ENCODE results near the gene WDR54. TPM values are rescaled to one million over a fixed set of nuclear protein-coding genes. Genes with fewer than 3 reads are reported as not detected.
"Not testable (repeated sequence)": the region's sequence is repeated elsewhere in the genome, so short reads cannot be mapped to it uniquely, and the experiment has no call there.

Gene WDR54
- polyA plus RNA-seq, 3 donors = 7.1 to 11.7 (median 7.9) TPM

DNA sequence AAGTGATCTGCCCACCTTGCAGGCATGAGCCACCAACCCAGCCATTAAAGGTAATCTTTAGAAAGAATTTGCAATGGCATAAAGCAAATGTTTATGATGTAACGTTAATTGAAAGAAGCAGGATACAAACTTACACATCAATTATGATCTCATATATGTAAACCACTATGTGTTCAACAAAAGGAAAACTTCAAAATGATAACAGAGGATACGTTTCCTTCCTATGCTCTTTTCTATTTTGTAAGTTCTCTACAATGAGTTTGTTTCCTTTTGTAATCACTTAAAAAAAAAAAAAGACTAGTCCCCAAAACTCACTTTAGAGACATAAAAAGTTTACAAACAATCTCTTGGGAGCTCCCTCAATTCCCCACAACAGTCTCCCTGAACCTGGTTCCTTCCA, 1.5 kb upstream of the WDR54 start:
- Histone ChIP-seq H3K27me3 (ENCODE audit: control insufficient read depth in 2 of 2, insufficient read depth in 2 of 2, low read length in 2 of 2) (peaks cover 0 to 11% of the 10 kb centered on the region in 2 donors), H3K4me1 (ENCODE audit: control insufficient read depth in 1 of 2, insufficient read depth in 2 of 2, low read length in 2 of 2) (peaks cover 41 to 47% of the 10 kb centered on the region in 2 donors), H3K9me3 (replicated peaks in 1 of 2; ENCODE audit: control insufficient read depth in 1 of 2, insufficient read depth in 1 of 2, low read length in 2 of 2) (no peaks in the 10 kb centered on the region), H3K27ac (ENCODE audit: low read depth in 1 of 2, low read length in 2 of 2) (no peak overlapping the region), H3K36me3 (replicated peaks in 1 of 2; ENCODE audit: control insufficient read depth in 1 of 2, insufficient read depth in 2 of 2, low read length in 2 of 2) (no peaks in the 10 kb centered on the region), H2AFZ (ENCODE audit: insufficient read depth, low read depth, low read length, poor library complexity, severe bottlenecking) (peak overlapping the region; percentile 6), H3K9ac (ENCODE audit: insufficient read depth, low read length, poor library complexity, severe bottlenecking) (no peak overlapping the region), H3K4me3 (replicated peaks in 1 of 3; ENCODE audit: low read depth in 2 of 3, low read length in 3 of 3) (no peak overlapping the region), H4K20me1 (ENCODE audit: insufficient read depth, low read length) (no peaks in the 10 kb centered on the region), H3K79me2 (ENCODE audit: insufficient read depth, low read length) (no peaks in the 10 kb centered on the region), H3K4me2 (replicated peaks; ENCODE audit: extremely low read depth, low read length, poor library complexity, severe bottlenecking) (no peak overlapping the region)
- Mint-ChIP-seq H3K36me3 (no peaks in the 10 kb centered on the region), H3K9me3 (peaks cover 0 to 4% (median 0%) of the 10 kb centered on the region in 7 donors), H3K27me3 (ENCODE audit: low read depth in 3 of 3) (peaks cover 12 to 19% (median 18%) of the 10 kb centered on the region in 3 donors), H3K4me1 (peaks cover 46% of the 10 kb centered on the region), H3K27ac (peak overlapping the region in 3 of 7 donors; percentile 30 to 57 (median 51)), H3K4me3 (no peak overlapping the region)
- TF ChIP-seq, protein P1, sequence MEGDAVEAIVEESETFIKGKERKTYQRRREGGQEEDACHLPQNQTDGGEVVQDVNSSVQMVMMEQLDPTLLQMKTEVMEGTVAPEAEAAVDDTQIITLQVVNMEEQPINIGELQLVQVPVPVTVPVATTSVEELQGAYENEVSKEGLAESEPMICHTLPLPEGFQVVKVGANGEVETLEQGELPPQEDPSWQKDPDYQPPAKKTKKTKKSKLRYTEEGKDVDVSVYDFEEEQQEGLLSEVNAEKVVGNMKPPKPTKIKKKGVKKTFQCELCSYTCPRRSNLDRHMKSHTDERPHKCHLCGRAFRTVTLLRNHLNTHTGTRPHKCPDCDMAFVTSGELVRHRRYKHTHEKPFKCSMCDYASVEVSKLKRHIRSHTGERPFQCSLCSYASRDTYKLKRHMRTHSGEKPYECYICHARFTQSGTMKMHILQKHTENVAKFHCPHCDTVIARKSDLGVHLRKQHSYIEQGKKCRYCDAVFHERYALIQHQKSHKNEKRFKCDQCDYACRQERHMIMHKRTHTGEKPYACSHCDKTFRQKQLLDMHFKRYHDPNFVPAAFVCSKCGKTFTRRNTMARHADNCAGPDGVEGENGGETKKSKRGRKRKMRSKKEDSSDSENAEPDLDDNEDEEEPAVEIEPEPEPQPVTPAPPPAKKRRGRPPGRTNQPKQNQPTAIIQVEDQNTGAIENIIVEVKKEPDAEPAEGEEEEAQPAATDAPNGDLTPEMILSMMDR (IDR thresholded peaks at IDR 0.05) = no peak
- no peak for DNase-seq
- no CpG with 5 or more reads among the region's 2 CpGs for WGBS (ENCODE audit: insufficient coverage)
- intact Hi-C loops (cut with micrococcal nuclease) = no loop called here

DNA sequence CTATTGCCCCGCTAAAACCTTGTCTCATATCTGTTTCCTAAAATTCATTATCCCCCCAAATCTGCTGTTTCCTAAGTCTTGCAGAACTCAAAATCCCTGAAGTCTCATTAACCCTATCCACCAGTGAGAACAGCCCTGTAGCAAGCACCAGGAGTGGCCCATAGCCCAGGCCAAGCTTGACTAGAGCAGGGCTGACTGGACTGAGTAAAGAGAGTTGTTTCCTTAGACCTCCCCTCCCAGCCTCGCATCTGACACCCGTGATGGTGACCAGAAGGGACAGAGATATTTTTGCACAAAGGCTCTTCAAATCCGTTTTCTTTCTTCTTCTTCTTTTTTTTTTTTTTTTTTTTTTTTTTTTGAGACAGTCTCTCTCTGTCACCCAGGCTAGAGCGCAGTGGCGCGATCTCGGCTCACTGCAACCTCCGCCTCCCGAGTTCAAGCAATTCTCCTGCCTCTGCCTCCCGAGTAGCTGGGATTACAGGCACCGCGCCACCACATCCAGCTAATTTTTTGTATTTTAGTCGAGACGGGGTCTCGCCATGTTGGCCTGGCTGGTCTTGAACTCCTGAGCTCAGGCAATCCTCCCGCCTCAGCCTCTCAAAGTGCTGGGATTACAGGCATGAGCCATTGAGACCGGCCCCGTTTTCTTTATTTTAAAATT, 957 bp upstream of the WDR54 start:
- H4K20me1 ChIP-seq (ENCODE audit: insufficient read depth, low read length); H3K9me3 Mint-ChIP-seq; H3K36me3 ChIP-seq (replicated peaks in 1 of 2; ENCODE audit: control insufficient read depth in 1 of 2, insufficient read depth in 2 of 2, low read length in 2 of 2); H3K79me2 ChIP-seq (ENCODE audit: insufficient read depth, low read length); H3K27me3 ChIP-seq (ENCODE audit: control insufficient read depth in 2 of 2, insufficient read depth in 2 of 2, low read length in 2 of 2); H3K27ac ChIP-seq (ENCODE audit: low read depth in 1 of 2, low read length in 2 of 2); H3K9me3 ChIP-seq (replicated peaks in 1 of 2; ENCODE audit: control insufficient read depth in 1 of 2, insufficient read depth in 1 of 2, low read length in 2 of 2); H3K36me3 Mint-ChIP-seq; intact Hi-C loops (cut with micrococcal nuclease); H3K9ac ChIP-seq (ENCODE audit: insufficient read depth, low read length, poor library complexity, severe bottlenecking); DNase-seq: not testable (repeated sequence)
- Histone ChIP-seq H2AFZ (ENCODE audit: insufficient read depth, low read depth, low read length, poor library complexity, severe bottlenecking) (peak overlapping the region; percentile 97), H3K4me1 (ENCODE audit: control insufficient read depth in 1 of 2, insufficient read depth in 2 of 2, low read length in 2 of 2) (peaks cover 35 to 41% of the 10 kb centered on the region in 2 donors), H3K4me3 (replicated peaks in 1 of 3; ENCODE audit: low read depth in 2 of 3, low read length in 3 of 3) (peak overlapping the region in 2 of 3 experiments; percentile 84 to 90), H3K4me2 (replicated peaks; ENCODE audit: extremely low read depth, low read length, poor library complexity, severe bottlenecking) (peak overlapping the region; percentile 84)
- Mint-ChIP-seq H3K27ac (peak overlapping the region in 5 of 7 donors; percentile 82 to 85 (median 85)), H3K4me3 (peak overlapping the region; percentile 98 to 99), H3K27me3 (ENCODE audit: low read depth in 3 of 3) (peaks cover 10 to 14% (median 13%) of the 10 kb centered on the region in 3 donors), H3K4me1 (peaks cover 43% of the 10 kb centered on the region)
- 87% methylated on average over 14 of the region's 19 CpGs for WGBS (ENCODE audit: insufficient coverage)

All from CD14-positive monocyte (primary cell).